HG03025 (cell line): ENCODE results near the gene JMJD7.

Experiments
- ATAC-seq: cut with Tn5 transposase; IDR thresholded peaks from one replicate; pipeline ENCODE4 v1.9.1; 2021; ENCODE audit warnings: mild to moderate bottlenecking, moderate library complexity; ENCODE audit not compliant: unreplicated experiment, low FRiP score

The JMJD7 gene

GRCh38 chr15:41858756-41859155, 30.9 kb downstream of the JMJD7 start:
- ATAC-seq, result no peak

GRCh38 chr15:41860049-41860828, 32.3 kb downstream of the JMJD7 start:
- ATAC-seq, result no peak

- ATAC-seq, result no peak
These were observed 34.0 kb downstream of the JMJD7 start for GRCh38 chr15:41861736-41862356.

- no peak for ATAC-seq
These were observed 34.7 kb downstream of the JMJD7 start for GRCh38 chr15:41862515-41863116.

- ATAC-seq, result no peak
These were observed 37.7 kb downstream of the JMJD7 start for GRCh38 chr15:41865490-41866055.

- no peak for ATAC-seq
These were observed 38.4 kb downstream of the JMJD7 start for GRCh38 chr15:41866263-41866703.

- no peak for ATAC-seq
These were observed 39.1 kb downstream of the JMJD7 start for GRCh38 chr15:41866872-41867579.

GRCh38 chr15:41868321-41868720, 40.4 kb downstream of the JMJD7 start:
- no peak for ATAC-seq

GRCh38 chr15:41869770-41870688, 42.1 kb downstream of the JMJD7 start:
- no peak for ATAC-seq

GRCh38 chr15:41870689-41871081, 42.8 kb downstream of the JMJD7 start:
- no peak for ATAC-seq

- no peak for ATAC-seq
These were observed 43.4 kb downstream of the JMJD7 start for GRCh38 chr15:41871175-41871905.

- ATAC-seq, result no peak
These were observed 44.4 kb downstream of the JMJD7 start for GRCh38 chr15:41872166-41872747.

GRCh38 chr15:41873711-41874110, 45.8 kb downstream of the JMJD7 start:
- no peak for ATAC-seq

- ATAC-seq, result no peak
These were observed 46.8 kb downstream of the JMJD7 start for GRCh38 chr15:41874736-41875135.

GRCh38 chr15:41876007-41876406, 48.1 kb downstream of the JMJD7 start:
- no peak for ATAC-seq

GRCh38 chr15:41876689-41877088, 48.8 kb downstream of the JMJD7 start:
- ATAC-seq, result no peak

- no peak for ATAC-seq
These were observed 49.9 kb downstream of the JMJD7 start for GRCh38 chr15:41877631-41878354.

- ATAC-seq, result no peak
These were observed 50.4 kb downstream of the JMJD7 start for GRCh38 chr15:41878355-41878699.
